HCT116 (cell line): Measurements from ENCODE around the gene TALDO1. TPM values are rescaled to one million over a fixed set of nuclear protein-coding genes. Genes with fewer than 3 reads are reported as not detected.
A peak's percentile ranks its signal among the peaks of the same experiment; 100 is the strongest.

ENCODE experiments used
- ATAC-seq: fragments of 200-7000 bp; cut with Tn5 transposase; 2 replicates; pipeline ENCODE4 v1.9.1; 2020; ENCODE audit warnings: mild to moderate bottlenecking, moderate library complexity
- BruUV-seq: library from RNA; stranded (reverse); fragments of 400-500 nt; replicated peaks from 2 replicates; lab custom pipeline; 2021; lab: Mats Ljungman, UMichigan
- CTCF ChIA-PET: fragments of 300-600 bp; sonication (Branson Sonifier 250); formaldehyde crosslinking; loops from one replicate; lab custom pipeline; 2021; ENCODE audit warnings: antibody characterized with exemption; lab: Charles Lee
- POLR2A ChIA-PET: fragments of 300-600, 350-600 bp; sonication (Branson Sonifier 250); formaldehyde crosslinking; loops from one replicate; lab custom pipeline; 2021; ENCODE audit warnings: antibody characterized with exemption; lab: Charles Lee
- RAD21 ChIA-PET, 2 experiments: fragments of 300-600 bp; sonication (Branson Sonifier 250); formaldehyde crosslinking; loops; one replicate each; lab custom pipeline; 2023; ENCODE audit warnings: low total read pairs in 2 of 2; ENCODE audit not compliant: uncharacterized antibody in 2 of 2, unreplicated experiment in 2 of 2, low non-redundant PET in 1 of 2; lab: Charles Lee
- DNase-seq: peaks from one replicate; pipeline ENCODE4 v3.0.0-alpha.2; 2010; ENCODE audit warnings: low read depth, low spot score
- H2AFZ ChIP-seq: fragments of 200-600 bp; shearing (Covaris generic), sonication (generic); 2 replicates; pipeline ENCODE4 v1.6.1; 2017; ENCODE audit warnings: low read depth, mixed run types, mixed read lengths, antibody characterized with exemption, low read length; ENCODE audit not compliant: poor library complexity, severe bottlenecking
- H3K27ac ChIP-seq: 2 replicates; pipeline ENCODE4 v1.5.1; 2012; ENCODE audit warnings: low read depth, low read length
- H3K27me3 ChIP-seq: fragments of 200-600 bp; sonication (generic); 2 replicates; pipeline ENCODE4 v1.6.1; 2016; ENCODE audit warnings: mixed run types, low read length, mixed read lengths; ENCODE audit not compliant: insufficient read depth
- H3K36me3 ChIP-seq, 2 experiments: fragments of 200-500 bp in 1 of 2; fragments of 200-600 bp in 1 of 2; sonication (Bioruptor generic) in 1 of 2; sonication (generic) in 1 of 2; 2 replicates each; pipeline versions ENCODE4 v1.5.1 to v1.6.1; 2014 to 2016; ENCODE audit warnings: low read length in 2 of 2, inconsistent platforms in 1 of 2, mixed read lengths in 1 of 2, mixed run types in 1 of 2; ENCODE audit not compliant: insufficient read depth in 2 of 2, control insufficient read depth in 1 of 2
- H3K4me1 ChIP-seq, 2 experiments: fragments of 200-600 bp in 1 of 2; sonication (generic) in 1 of 2; 2 replicates each; pipeline versions ENCODE4 v1.5.1 to v1.6.1; 2012 to 2017; ENCODE audit warnings: low read length in 2 of 2, inconsistent platforms in 1 of 2, mild to moderate bottlenecking in 1 of 2, mixed read lengths in 1 of 2, mixed run types in 1 of 2, moderate library complexity in 1 of 2; ENCODE audit not compliant: insufficient read depth in 2 of 2, control insufficient read depth in 1 of 2
- H3K4me2 ChIP-seq: fragments of 200-600 bp; sonication (generic); 2 replicates; pipeline ENCODE4 v1.6.1; 2017; ENCODE audit warnings: mixed run types, low read length, mixed read lengths
- H3K4me3 ChIP-seq, 2 experiments: fragments of 200-600 bp in 1 of 2; sonication (generic) in 1 of 2; replicated peaks in 1 of 2; 2 replicates each; pipeline ENCODE4 v1.5.1; 2011 to 2016; ENCODE audit warnings: low read length in 2 of 2, control low read depth in 1 of 2, low read depth in 1 of 2, mild to moderate bottlenecking in 1 of 2, mixed read lengths in 1 of 2, mixed run types in 1 of 2
- H3K79me2 ChIP-seq: fragments of 200-600 bp; sonication (generic); 2 replicates; pipeline ENCODE4 v1.6.1; 2017; ENCODE audit warnings: mild to moderate bottlenecking, mixed run types, low read length, moderate library complexity, mixed read lengths; ENCODE audit not compliant: insufficient read depth
- H3K9ac ChIP-seq: fragments of 200-600 bp; sonication (generic); 2 replicates; pipeline ENCODE4 v1.6.1; 2016; ENCODE audit warnings: low read length, mixed read lengths
- H3K9me2 ChIP-seq: fragments of 200-600 bp; sonication (generic), shearing (Covaris generic); 2 replicates; pipeline ENCODE4 v1.6.1; 2017; ENCODE audit warnings: mixed run types, mild to moderate bottlenecking, moderate library complexity; ENCODE audit not compliant: insufficient read depth
- H3K9me3 ChIP-seq, 2 experiments: fragments of 200-500 bp in 1 of 2; fragments of 200-600 bp in 1 of 2; sonication (Bioruptor generic) in 1 of 2; sonication (generic) in 1 of 2; 2 replicates each; pipeline ENCODE4 v1.6.1; 2014 to 2017; ENCODE audit warnings: low read length in 2 of 2, mixed read lengths in 2 of 2, inconsistent platforms in 1 of 2, low read depth in 1 of 2, mild to moderate bottlenecking in 1 of 2, mixed run types in 1 of 2, moderate library complexity in 1 of 2; ENCODE audit not compliant: control insufficient read depth in 1 of 2, insufficient read depth in 1 of 2
- H4K20me1 ChIP-seq: fragments of 200-600 bp; sonication (generic), shearing (Covaris generic); 2 replicates; pipeline ENCODE4 v1.6.1; 2017; ENCODE audit warnings: mixed run types, mild to moderate bottlenecking, moderate library complexity; ENCODE audit not compliant: insufficient read depth
- ATF3 ChIP-seq: IDR thresholded peaks from 2 replicates; pipeline ENCODE4 v1.6.1; 2012
- CBX3 ChIP-seq: IDR thresholded peaks from 2 replicates; pipeline ENCODE4 v1.6.1; 2012; ENCODE audit warnings: low read depth
- CEBPB ChIP-seq: IDR thresholded peaks from 2 replicates; pipeline ENCODE4 v1.6.1; 2012; ENCODE audit warnings: low read depth
- EGR1 ChIP-seq: IDR thresholded peaks from 2 replicates; pipeline ENCODE4 v1.6.1; 2012; ENCODE audit warnings: low read depth
- ELF1 ChIP-seq: IDR thresholded peaks from 2 replicates; pipeline ENCODE4 v1.6.1; 2012; ENCODE audit warnings: low read depth, borderline replicate concordance
- EZH2phosphoT487 ChIP-seq: fragments of 200-600 bp; IDR thresholded peaks from 2 replicates; pipeline ENCODE4 v1.6.1; 2018; ENCODE audit warnings: antibody characterized with exemption, borderline replicate concordance
- FOSL1 ChIP-seq: IDR thresholded peaks from 2 replicates; pipeline ENCODE4 v1.6.1; 2012; ENCODE audit warnings: low read depth
- JUND ChIP-seq: IDR thresholded peaks from 2 replicates; pipeline ENCODE4 v1.6.1; 2012
- POLR2A ChIP-seq: IDR thresholded peaks from 2 replicates; pipeline ENCODE4 v1.7.0; 2011; ENCODE audit warnings: borderline replicate concordance; ENCODE audit not compliant: insufficient read depth, insufficient read length; ENCODE audit errors: extremely low read depth
- POLR2AphosphoS5 ChIP-seq: IDR thresholded peaks from 2 replicates; pipeline ENCODE4 v1.6.1; 2011; ENCODE audit warnings: mild to moderate bottlenecking, low read depth, low read length, moderate library complexity
- RAD21 ChIP-seq: IDR thresholded peaks from 2 replicates; pipeline ENCODE4 v1.6.1; 2012; ENCODE audit warnings: low read depth, mild to moderate bottlenecking
- REST ChIP-seq: IDR thresholded peaks from 2 replicates; pipeline ENCODE4 v1.6.1; 2012; ENCODE audit warnings: low read depth
- SP1 ChIP-seq: IDR thresholded peaks from 2 replicates; pipeline ENCODE4 v1.6.1; 2012; ENCODE audit warnings: low read depth
- SRF ChIP-seq: IDR thresholded peaks from 2 replicates; pipeline ENCODE4 v1.6.1; 2012; ENCODE audit warnings: low read depth
- TCF7L2 ChIP-seq: IDR thresholded peaks from 2 replicates; pipeline ENCODE4 v1.7.0; 2011; ENCODE audit warnings: borderline replicate concordance, inconsistent platforms; ENCODE audit not compliant: insufficient read depth, insufficient read length; ENCODE audit errors: extremely low read depth
- YY1 ChIP-seq: IDR thresholded peaks from 2 replicates; pipeline ENCODE4 v1.6.1; 2011; ENCODE audit warnings: low read length, low read depth, moderate library complexity, mild to moderate bottlenecking; ENCODE audit not compliant: insufficient replicate concordance; ENCODE audit errors: extremely low read depth
- ZFX ChIP-seq: fragments of 450-650 bp; IDR thresholded peaks from 2 replicates; pipeline ENCODE4 v1.6.1; 2017
- ZNF274 ChIP-seq: fragments of 200-500 bp; sonication (Bioruptor generic); IDR thresholded peaks from 2 replicates; pipeline ENCODE4 v1.6.1; 2014; ENCODE audit warnings: mild to moderate bottlenecking, low read depth, low read length, inconsistent platforms
- intact Hi-C: fragments of 100-400 bp; cut with micrococcal nuclease; formaldehyde crosslinking; loops from 2 replicates; pipeline ENCODE4 v1.10.0; 2022
- total RNA-seq: library from RNA; stranded (reverse); gene quantifications from one replicate; pipeline ENCODE4 v1.2.1, GENCODE V29; 2021; ENCODE audit not compliant: unreplicated experiment
- TF ChIP-seq, protein P1 (sequence below): IDR thresholded peaks from 2 replicates; pipeline ENCODE4 v1.6.1; 2012
- TF ChIP-seq, protein P2 (sequence below), 3 experiments: fragments of 200-600 bp in 1 of 3; sonication (generic) in 1 of 3; IDR thresholded peaks in 2 of 3; conservative IDR thresholded peaks in 1 of 3; 2 replicates each; pipeline ENCODE4 v1.5.1; 2012 to 2017; ENCODE audit warnings: low read depth in 2 of 3, low read length in 2 of 3, antibody characterized with exemption in 1 of 3, borderline replicate concordance in 1 of 3, control low read depth in 1 of 3, mild to moderate bottlenecking in 1 of 3, mixed read lengths in 1 of 3, mixed run types in 1 of 3, moderate library complexity in 1 of 3; ENCODE audit not compliant: insufficient read depth in 1 of 3

Gene TALDO1
- total RNA-seq, 1 experiment from 2014 or later: 242 TPM

- no peaks in the 10 kb centered on the region for H3K27me3 ChIP-seq
- DNase-seq: peak; percentile 46
- CTCF ChIA-PET: no interaction called here
- H3K9me3 ChIP-seq: no peaks in the 10 kb centered on the region
- peak within 1 kb of the TSS; percentile 89 to 90 for H3K4me3 ChIP-seq
- ATAC-seq: peak; percentile 79
- TSS peak; percentile 44 for BruUV-seq
- no peak within 1 kb of the TSS for H2AFZ ChIP-seq
- H4K20me1 ChIP-seq: no peaks in the 10 kb centered on the region
- peaks cover 77% of the 10 kb centered on the region for H3K79me2 ChIP-seq
- RAD21 ChIA-PET: no interaction called here
- POLR2A ChIA-PET: interaction anchor here (0.9 kb wide), 1 partner anchor 13 kb away, joined by 8 read pairs; the partner anchor contains the start of gene CEND1
- H3K9me2 ChIP-seq: no peaks in the 10 kb centered on the region
- peak within 1 kb of the TSS; percentile 99 for H3K9ac ChIP-seq
- H3K4me1 ChIP-seq: peaks cover 17 to 38% of the 10 kb centered on the region in 2 experiments
- intact Hi-C loops: no loop called here
- H3K4me2 ChIP-seq: peak within 1 kb of the TSS; percentile 93
- H3K36me3 ChIP-seq: peaks cover 5 to 15% of the 10 kb centered on the region in 2 experiments; a peak in 2 of 4 replicates
- peak within 1 kb of the TSS; percentile 95 for H3K27ac ChIP-seq
- no peak for TF ChIP-seq JUND
- peak; percentile 32; the same call in 1 of the 2 replicates for TF ChIP-seq EGR1
- TF ChIP-seq ZFX: peak; percentile 75; the same call in 1 of the 2 replicates
- TF ChIP-seq FOSL1: no peak
- TF ChIP-seq, protein P1, sequence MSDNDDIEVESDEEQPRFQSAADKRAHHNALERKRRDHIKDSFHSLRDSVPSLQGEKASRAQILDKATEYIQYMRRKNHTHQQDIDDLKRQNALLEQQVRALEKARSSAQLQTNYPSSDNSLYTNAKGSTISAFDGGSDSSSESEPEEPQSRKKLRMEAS: peak; percentile 55
- peak; percentile 97 for TF ChIP-seq POLR2AphosphoS5
- no peak for TF ChIP-seq CEBPB
- no peak for TF ChIP-seq TCF7L2
- peak; percentile 97 for TF ChIP-seq POLR2A
- TF ChIP-seq CBX3: no peak
- TF ChIP-seq RAD21: no peak
- TF ChIP-seq, protein P2, sequence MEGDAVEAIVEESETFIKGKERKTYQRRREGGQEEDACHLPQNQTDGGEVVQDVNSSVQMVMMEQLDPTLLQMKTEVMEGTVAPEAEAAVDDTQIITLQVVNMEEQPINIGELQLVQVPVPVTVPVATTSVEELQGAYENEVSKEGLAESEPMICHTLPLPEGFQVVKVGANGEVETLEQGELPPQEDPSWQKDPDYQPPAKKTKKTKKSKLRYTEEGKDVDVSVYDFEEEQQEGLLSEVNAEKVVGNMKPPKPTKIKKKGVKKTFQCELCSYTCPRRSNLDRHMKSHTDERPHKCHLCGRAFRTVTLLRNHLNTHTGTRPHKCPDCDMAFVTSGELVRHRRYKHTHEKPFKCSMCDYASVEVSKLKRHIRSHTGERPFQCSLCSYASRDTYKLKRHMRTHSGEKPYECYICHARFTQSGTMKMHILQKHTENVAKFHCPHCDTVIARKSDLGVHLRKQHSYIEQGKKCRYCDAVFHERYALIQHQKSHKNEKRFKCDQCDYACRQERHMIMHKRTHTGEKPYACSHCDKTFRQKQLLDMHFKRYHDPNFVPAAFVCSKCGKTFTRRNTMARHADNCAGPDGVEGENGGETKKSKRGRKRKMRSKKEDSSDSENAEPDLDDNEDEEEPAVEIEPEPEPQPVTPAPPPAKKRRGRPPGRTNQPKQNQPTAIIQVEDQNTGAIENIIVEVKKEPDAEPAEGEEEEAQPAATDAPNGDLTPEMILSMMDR (IDR thresholded peaks at IDR 0.05 in 2 of 3, conservative IDR thresholded peaks at IDR 0.05 in 1 of 3; ENCODE audit: borderline replicate concordance in 1 of 3, insufficient read depth in 1 of 3, low read depth in 2 of 3, low read length in 2 of 3): no peak
- TF ChIP-seq ZNF274: no peak
- no peak for TF ChIP-seq ATF3
- TF ChIP-seq SP1: no peak
- TF ChIP-seq YY1: peak; percentile 85
- TF ChIP-seq REST: no peak
- TF ChIP-seq SRF: no peak
- no peak for TF ChIP-seq EZH2phosphoT487
- TF ChIP-seq ELF1: no peak
Observed at GRCh38 chr11:777288-778255, 30.3 kb downstream of the TALDO1 start, which contains the start of gene GATD1. Gene GATD1, minus strand, starts transcription at chr11:777487. Its CDS starts 25 bp downstream, at chr11:777462.
